ENCODE data around the gene SARM1. TPM values are rescaled to one million over a fixed set of nuclear protein-coding genes. Genes with fewer than 3 reads are reported as not detected.
A peak's percentile ranks its signal among the peaks of the same experiment; 100 is the strongest.

Gene SARM1
- total and polyA plus RNA-seq, 3 experiments from 2014 or later, result 8.5 to 37.0 (median 35.3) TPM

- peaks cover 12% of the 10 kb centered on the region for H3K36me3 ChIP-seq (ENCODE audit: insufficient read depth, low read length)
- no peaks in the 10 kb centered on the region for H3K4me1 ChIP-seq (ENCODE audit: insufficient read depth, low read length)
- H3K36me3 Mint-ChIP-seq, result peaks cover 5 to 57% (median 6%) of the 10 kb centered on the region in 3 donors
- CTCF ChIA-PET, result no interaction called here
- POLR2A ChIA-PET, result no interaction called here
- no peak overlapping the region for H3K27ac ChIP-seq (ENCODE audit: low read depth, low read length)
- H3K4me3 Mint-ChIP-seq, result peak overlapping the region in 1 of 7 donors; percentile 7
- H3K4me3 ChIP-seq (ENCODE audit: low read length), result no peak overlapping the region
- no peaks in the 10 kb centered on the region for H3K9me3 ChIP-seq (ENCODE audit: low read length)
- no peaks in the 10 kb centered on the region for H3K27me3 ChIP-seq (ENCODE audit: insufficient read depth, low read length, poor library complexity, severe bottlenecking)
- no peaks in the 10 kb centered on the region for H3K27me3 Mint-ChIP-seq
- DNase-seq, result no peak
- H3K27ac Mint-ChIP-seq, result peak overlapping the region in 1 of 8 donors; percentile 4
- peaks cover 5 to 13% (median 9%) of the 10 kb centered on the region in 3 donors for H3K4me1 Mint-ChIP-seq
- H3K9me3 Mint-ChIP-seq, result no peaks in the 10 kb centered on the region
Observed at GRCh38 chr17:28328325-28328724, 43.2 kb upstream of the SARM1 start.

GRCh38 chr17:28330671-28331070, 40.8 kb upstream of the SARM1 start:
- Mint-ChIP-seq H3K27me3 (no peaks in the 10 kb centered on the region), H3K4me1 (peaks cover 21 to 32% (median 31%) of the 10 kb centered on the region in 3 donors), H3K27ac (peak overlapping the region in 2 of 8 donors; percentile 42 to 70), H3K36me3 (peaks cover 5 to 65% (median 6%) of the 10 kb centered on the region in 3 donors), H3K4me3 (peak overlapping the region in 2 of 7 donors; percentile 53 to 72), H3K9me3 (no peaks in the 10 kb centered on the region)
- POLR2A ChIA-PET, result no interaction called here
- Histone ChIP-seq H3K27ac (ENCODE audit: low read depth, low read length) (no peak overlapping the region), H3K4me3 (ENCODE audit: low read length) (no peak overlapping the region), H3K27me3 (ENCODE audit: insufficient read depth, low read length, poor library complexity, severe bottlenecking) (no peaks in the 10 kb centered on the region), H3K4me1 (ENCODE audit: insufficient read depth, low read length) (peaks cover 12% of the 10 kb centered on the region), H3K36me3 (ENCODE audit: insufficient read depth, low read length) (peaks cover 12% of the 10 kb centered on the region), H3K9me3 (ENCODE audit: low read length) (no peaks in the 10 kb centered on the region)
- CTCF ChIA-PET, result interaction anchor here (1.5 to 2.0 kb wide), 2 partner anchors 13 to 28 kb away, joined by 3 to 5 read pairs; no protein-coding TSS in a partner anchor
- DNase-seq, result no peak

GRCh38 chr17:28331891-28332420, 39.5 kb upstream of the SARM1 start:
- H3K27me3 ChIP-seq (ENCODE audit: insufficient read depth, low read length, poor library complexity, severe bottlenecking), result no peaks in the 10 kb centered on the region
- H3K36me3 Mint-ChIP-seq, result peaks cover 5 to 58% (median 6%) of the 10 kb centered on the region in 3 donors
- no peaks in the 10 kb centered on the region for H3K27me3 Mint-ChIP-seq
- H3K27ac Mint-ChIP-seq, result peak overlapping the region in 3 of 8 donors; percentile 19 to 73 (median 33)
- peaks cover 29 to 43% (median 40%) of the 10 kb centered on the region in 3 donors for H3K4me1 Mint-ChIP-seq
- H3K9me3 Mint-ChIP-seq, result no peaks in the 10 kb centered on the region
- H3K9me3 ChIP-seq (ENCODE audit: low read length), result no peaks in the 10 kb centered on the region
- H3K36me3 ChIP-seq (ENCODE audit: insufficient read depth, low read length), result peaks cover 12% of the 10 kb centered on the region
- peaks cover 23% of the 10 kb centered on the region for H3K4me1 ChIP-seq (ENCODE audit: insufficient read depth, low read length)
- H3K27ac ChIP-seq (ENCODE audit: low read depth, low read length), result no peak overlapping the region
- POLR2A ChIA-PET, result no interaction called here
- no peak for DNase-seq
- peak overlapping the region in 2 of 7 donors; percentile 56 to 69 for H3K4me3 Mint-ChIP-seq
- CTCF ChIA-PET, result interaction anchor here (2.0 kb wide), 1 partner anchor 14 kb away, joined by 5 read pairs; no protein-coding TSS in a partner anchor
- no peak overlapping the region for H3K4me3 ChIP-seq (ENCODE audit: low read length)

- Mint-ChIP-seq H3K9me3 (no peaks in the 10 kb centered on the region), H3K36me3 (peaks cover 0 to 46% (median 3%) of the 10 kb centered on the region in 3 donors), H3K4me1 (peaks cover 36 to 55% (median 50%) of the 10 kb centered on the region in 3 donors), H3K27ac (peak overlapping the region in 6 of 8 donors; percentile 54 to 98 (median 94)), H3K4me3 (peak overlapping the region in 3 of 7 donors; percentile 95 to 99 (median 96)), H3K27me3 (no peaks in the 10 kb centered on the region)
- Histone ChIP-seq H3K36me3 (ENCODE audit: insufficient read depth, low read length) (peaks cover 11% of the 10 kb centered on the region), H3K27ac (ENCODE audit: low read depth, low read length) (no peak overlapping the region), H3K27me3 (ENCODE audit: insufficient read depth, low read length, poor library complexity, severe bottlenecking) (no peaks in the 10 kb centered on the region), H3K4me3 (ENCODE audit: low read length) (no peak overlapping the region), H3K9me3 (ENCODE audit: low read length) (no peaks in the 10 kb centered on the region), H3K4me1 (ENCODE audit: insufficient read depth, low read length) (peaks cover 31% of the 10 kb centered on the region)
- ChIA-PET CTCF (interaction anchor here (1.1 to 3.7 kb wide), 2 partner anchors 14 to 24 kb away, joined by 4 to 30 read pairs; partner anchors contain the start of gene POLDIP2), POLR2A (no interaction called here)
- DNase-seq, result no peak
Observed at GRCh38 chr17:28333083-28333746, 38.3 kb upstream of the SARM1 start.

- no peaks in the 10 kb centered on the region for H3K27me3 Mint-ChIP-seq
- H3K4me3 Mint-ChIP-seq, result peak overlapping the region; percentile 90 to 99 (median 96)
- H3K9me3 Mint-ChIP-seq, result no peaks in the 10 kb centered on the region
- H3K36me3 Mint-ChIP-seq, result peaks cover 0 to 39% (median 3%) of the 10 kb centered on the region in 3 donors
- H3K4me1 ChIP-seq (ENCODE audit: insufficient read depth, low read length), result peaks cover 31% of the 10 kb centered on the region
- peak overlapping the region; percentile 86 for H3K4me3 ChIP-seq (ENCODE audit: low read length)
- peaks cover 2% of the 10 kb centered on the region for H3K36me3 ChIP-seq (ENCODE audit: insufficient read depth, low read length)
- H3K9me3 ChIP-seq (ENCODE audit: low read length), result no peaks in the 10 kb centered on the region
- no peak for DNase-seq
- peak overlapping the region; percentile 92 to 99 (median 96) for H3K27ac Mint-ChIP-seq
- POLR2A ChIA-PET, result interaction anchor here (2.0 to 2.5 kb wide), 3 partner anchors 23 to 618 kb away, joined by 7 to 62 read pairs (median 9); partner anchors contain the start of genes PHF12, POLDIP2 and SARM1
- no peaks in the 10 kb centered on the region for H3K27me3 ChIP-seq (ENCODE audit: insufficient read depth, low read length, poor library complexity, severe bottlenecking)
- H3K4me1 Mint-ChIP-seq, result peaks cover 39 to 56% (median 50%) of the 10 kb centered on the region in 3 donors
- CTCF ChIA-PET, result interaction anchor here (0.7 to 3.7 kb wide), 4 partner anchors 23 to 529 kb away, joined by 3 to 30 read pairs (median 8); partner anchors contain the start of gene POLDIP2
- peak overlapping the region; percentile 98 for H3K27ac ChIP-seq (ENCODE audit: low read depth, low read length)
Observed at GRCh38 chr17:28334171-28334570, 37.3 kb upstream of the SARM1 start.

GRCh38 chr17:28334666-28335200, 36.8 kb upstream of the SARM1 start:
- no peaks in the 10 kb centered on the region for H3K27me3 ChIP-seq (ENCODE audit: insufficient read depth, low read length, poor library complexity, severe bottlenecking)
- CTCF ChIA-PET, result interaction anchor here (0.7 to 3.7 kb wide), 7 partner anchors 13 to 529 kb away, joined by 3 to 30 read pairs (median 3); partner anchors contain the start of gene POLDIP2
- H3K36me3 ChIP-seq (ENCODE audit: insufficient read depth, low read length), result no peaks in the 10 kb centered on the region
- POLR2A ChIA-PET, result interaction anchor here (0.8 to 2.5 kb wide), 8 partner anchors 15 to 617 kb away, joined by 3 to 62 read pairs (median 6); partner anchors contain the start of genes PHF12, POLDIP2, SARM1 and TMEM97
- no peaks in the 10 kb centered on the region for H3K27me3 Mint-ChIP-seq
- peaks cover 39 to 56% (median 50%) of the 10 kb centered on the region in 3 donors for H3K4me1 Mint-ChIP-seq
- peak overlapping the region; percentile 86 for H3K4me3 ChIP-seq (ENCODE audit: low read length)
- peaks cover 0 to 41% (median 3%) of the 10 kb centered on the region in 3 donors for H3K36me3 Mint-ChIP-seq
- H3K27ac ChIP-seq (ENCODE audit: low read depth, low read length), result peak overlapping the region; percentile 98
- no peak for DNase-seq
- no peaks in the 10 kb centered on the region for H3K9me3 Mint-ChIP-seq
- peaks cover 31% of the 10 kb centered on the region for H3K4me1 ChIP-seq (ENCODE audit: insufficient read depth, low read length)
- H3K9me3 ChIP-seq (ENCODE audit: low read length), result no peaks in the 10 kb centered on the region
- H3K27ac Mint-ChIP-seq, result peak overlapping the region; percentile 92 to 99 (median 96)
- H3K4me3 Mint-ChIP-seq, result peak overlapping the region; percentile 90 to 99 (median 96)

GRCh38 chr17:28335201-28335958, 36.1 kb upstream of the SARM1 start, which contains the start of the genes IFT20 and TNFAIP1:
IFT20 (minus strand) TSS chr17:28335472; CDS start chr17:28331985, 3,487 bp downstream.
TNFAIP1 (plus strand) TSS chr17:28335761; CDS start chr17:28339522, 3,761 bp downstream.
- Histone ChIP-seq H3K9me3 (ENCODE audit: low read length) (no peaks in the 10 kb centered on the region), H3K27ac (ENCODE audit: low read depth, low read length) (peak within 1 kb of the TSS; percentile 98), H3K4me1 (ENCODE audit: insufficient read depth, low read length) (peaks cover 31% of the 10 kb centered on the region), H3K36me3 (ENCODE audit: insufficient read depth, low read length) (no peaks in the 10 kb centered on the region), H3K27me3 (ENCODE audit: insufficient read depth, low read length, poor library complexity, severe bottlenecking) (no peaks in the 10 kb centered on the region), H3K4me3 (ENCODE audit: low read length) (peak within 1 kb of the TSS; percentile 86)
- Mint-ChIP-seq H3K36me3 (peaks cover 0 to 45% (median 4%) of the 10 kb centered on the region in 3 donors), H3K4me1 (peaks cover 39 to 56% (median 50%) of the 10 kb centered on the region in 3 donors), H3K27ac (peak within 1 kb of the TSS; percentile 92 to 99 (median 96)), H3K9me3 (no peaks in the 10 kb centered on the region), H3K4me3 (peak within 1 kb of the TSS; percentile 90 to 99 (median 96)), H3K27me3 (no peaks in the 10 kb centered on the region)
- ChIA-PET POLR2A (interaction anchor here (0.6 to 2.5 kb wide), 13 partner anchors 15 to 617 kb away, joined by 3 to 62 read pairs (median 5); partner anchors contain the start of genes BLTP2, PHF12, POLDIP2 and RPL23A), CTCF (interaction anchor here (0.7 to 3.7 kb wide), 12 partner anchors 10 to 618 kb away, joined by 3 to 30 read pairs (median 3); partner anchors contain the start of gene POLDIP2)
- peak; percentile 95 to 99 (median 97) for DNase-seq
